Left lung (tissue), 10 donors: Measurements from ENCODE around the gene MANBA. TPM values are rescaled to one million over a fixed set of nuclear protein-coding genes. Genes with fewer than 3 reads are reported as not detected.

Source experiments
- ATAC-seq: fragments of 200-7000 bp; cut with Tn5 transposase; one replicate; pipeline ENCODE4 v1.9.1; 2020; ENCODE audit warnings: moderate library complexity
- DNase-seq, 4 donors: peaks; one replicate each; pipeline ENCODE4 v3.0.0-alpha.2; 2013 to 2020
- H3K27ac ChIP-seq, 2 donors: fragments of 200-600 bp; sonication (generic) in 1 of 2; one replicate each; pipeline versions ENCODE4 v1.5.0 to v1.8.0; 2020 to 2021
- H3K27me3 ChIP-seq, 2 donors: fragments of 200-600 bp; sonication (generic) in 1 of 2; one replicate each; pipeline versions ENCODE4 v1.5.0 to v1.8.0; 2020 to 2021
- H3K36me3 ChIP-seq, 2 donors: fragments of 200-600 bp; sonication (generic) in 1 of 2; one replicate each; pipeline versions ENCODE4 v1.5.0 to v1.8.0; 2020 to 2021
- H3K4me1 ChIP-seq, 2 donors: fragments of 200-600 bp; one replicate each; pipeline ENCODE4 v1.8.0; 2021
- H3K4me3 ChIP-seq, 2 donors: fragments of 200-600 bp; sonication (generic) in 1 of 2; one replicate each; pipeline versions ENCODE4 v1.5.0 to v1.8.0; 2020 to 2021; ENCODE audit warnings: mild to moderate bottlenecking in 1 of 2
- H3K9me3 ChIP-seq, 2 donors: fragments of 200-600 bp; sonication (generic) in 1 of 2; one replicate each; pipeline versions ENCODE4 v1.5.0 to v1.8.0; 2020 to 2021
- intact Hi-C, 2 donors: fragments of 100-400 bp; cut with DNase I; formaldehyde crosslinking; loops; one replicate each; pipeline versions ENCODE4 v1.11.2 to v1.14.2; 2022
- polyA plus RNA-seq, 6 donors: library from polyadenylated mRNA; unstranded; fragments of 120-200 nt; gene quantifications; one replicate each; pipeline ENCODE4 v1.2.1, GENCODE V29; 2013; ENCODE audit not compliant: insufficient read length in 6 of 6
- total RNA-seq, 2 donors: library from RNA; stranded (reverse); fragmentation: NEBNext Ultra II Directional; extraction: Animal tissue kit (Norgen Biotek cat#: 25700); gene quantifications; one replicate each; pipeline ENCODE4 v1.2.1, GENCODE V29; 2021
- TF ChIP-seq, protein P1 (sequence below), 2 donors: fragments of 200-600 bp; sonication (generic) in 1 of 2; IDR thresholded peaks; one replicate each; pipeline versions ENCODE4 v1.5.0 to v1.8.0; 2021; ENCODE audit warnings: antibody characterized with exemption in 2 of 2
- donor health status: DM: no; HTN: yes; CAD: no.
- donor health status: DM: no; HTN: no; CAD: no.

The MANBA gene
- total and polyA plus RNA-seq, 8 donors: 31.3 to 57.0 (median 36.4) TPM

DNA sequence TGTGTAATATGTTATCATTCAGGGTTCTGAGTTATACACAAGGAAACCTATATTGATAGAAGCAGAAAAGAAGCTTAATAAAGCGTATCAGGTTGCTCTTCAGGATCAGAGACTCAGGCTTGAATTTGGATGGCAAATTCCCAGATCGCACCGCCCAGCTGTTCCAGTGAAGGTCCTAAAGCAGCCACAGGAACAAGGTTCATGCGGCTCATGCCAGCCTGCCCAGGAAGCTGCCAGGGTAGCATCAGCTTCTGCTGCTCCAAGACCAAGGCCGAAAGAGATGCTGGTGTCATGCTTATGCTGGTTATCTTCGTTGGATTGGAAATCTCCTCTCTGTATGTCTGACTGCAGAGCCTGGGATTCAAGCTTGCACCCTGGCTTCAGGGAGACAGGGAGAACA lies 127.7 kb downstream of the MANBA start:
- no peak for ATAC-seq
- DNase-seq: no peak
- Histone ChIP-seq H3K9me3 (no peaks in the 10 kb centered on the region), H3K27ac (no peak overlapping the region), H3K27me3 (no peaks in the 10 kb centered on the region), H3K4me3 (no peak overlapping the region), H3K4me1 (no peaks in the 10 kb centered on the region), H3K36me3 (peaks cover 0 to 68% of the 10 kb centered on the region in 2 donors)
- intact Hi-C loops: no loop called here
- TF ChIP-seq, protein P1, sequence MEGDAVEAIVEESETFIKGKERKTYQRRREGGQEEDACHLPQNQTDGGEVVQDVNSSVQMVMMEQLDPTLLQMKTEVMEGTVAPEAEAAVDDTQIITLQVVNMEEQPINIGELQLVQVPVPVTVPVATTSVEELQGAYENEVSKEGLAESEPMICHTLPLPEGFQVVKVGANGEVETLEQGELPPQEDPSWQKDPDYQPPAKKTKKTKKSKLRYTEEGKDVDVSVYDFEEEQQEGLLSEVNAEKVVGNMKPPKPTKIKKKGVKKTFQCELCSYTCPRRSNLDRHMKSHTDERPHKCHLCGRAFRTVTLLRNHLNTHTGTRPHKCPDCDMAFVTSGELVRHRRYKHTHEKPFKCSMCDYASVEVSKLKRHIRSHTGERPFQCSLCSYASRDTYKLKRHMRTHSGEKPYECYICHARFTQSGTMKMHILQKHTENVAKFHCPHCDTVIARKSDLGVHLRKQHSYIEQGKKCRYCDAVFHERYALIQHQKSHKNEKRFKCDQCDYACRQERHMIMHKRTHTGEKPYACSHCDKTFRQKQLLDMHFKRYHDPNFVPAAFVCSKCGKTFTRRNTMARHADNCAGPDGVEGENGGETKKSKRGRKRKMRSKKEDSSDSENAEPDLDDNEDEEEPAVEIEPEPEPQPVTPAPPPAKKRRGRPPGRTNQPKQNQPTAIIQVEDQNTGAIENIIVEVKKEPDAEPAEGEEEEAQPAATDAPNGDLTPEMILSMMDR (IDR thresholded peaks at IDR 0.05): no peak

DNA sequence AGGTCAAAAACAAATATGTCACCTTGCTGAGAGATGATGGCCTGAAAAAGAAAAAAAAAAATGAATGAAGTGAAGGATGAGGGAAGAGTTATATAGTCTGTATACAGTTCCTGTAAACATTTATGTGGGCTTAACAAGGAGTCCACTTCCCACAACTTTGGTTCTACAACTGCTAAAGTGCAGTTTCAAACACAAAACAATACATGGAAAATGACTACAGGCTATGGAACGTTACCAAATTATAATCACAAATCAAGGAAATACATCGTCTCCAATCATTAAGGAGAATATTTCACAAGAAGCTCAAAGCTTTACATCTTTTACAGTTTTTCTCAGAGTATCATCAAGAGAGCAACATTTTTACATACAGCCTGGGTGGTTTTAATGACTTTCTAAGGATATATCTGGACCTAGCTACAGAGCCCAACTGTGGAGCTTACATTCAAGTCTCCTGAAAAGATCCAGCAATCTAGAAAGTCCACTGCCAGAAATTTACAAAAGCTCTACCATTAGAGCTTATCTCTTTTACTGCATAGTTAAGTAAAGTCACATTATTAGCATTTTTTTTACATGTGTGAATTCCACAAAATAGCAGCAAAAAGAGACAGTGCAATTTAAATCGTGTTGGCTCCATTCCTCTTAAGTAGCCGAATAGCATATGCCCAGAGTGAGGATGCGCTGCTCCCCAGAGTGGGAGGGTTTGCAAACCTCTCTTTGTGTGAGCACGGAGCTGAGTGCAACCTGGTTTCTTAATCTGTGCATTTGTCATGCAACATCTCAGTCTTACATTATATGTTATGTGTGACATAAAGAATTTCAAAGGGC lies 128.3 kb downstream of the MANBA start:
- Histone ChIP-seq H3K27ac (no peak overlapping the region), H3K27me3 (no peaks in the 10 kb centered on the region), H3K36me3 (peaks cover 0 to 62% of the 10 kb centered on the region in 2 donors), H3K4me3 (no peak overlapping the region), H3K4me1 (no peaks in the 10 kb centered on the region), H3K9me3 (no peaks in the 10 kb centered on the region)
- intact Hi-C loops: no loop called here
- TF ChIP-seq, protein P1 (IDR thresholded peaks at IDR 0.05): no peak
- DNase-seq (no peak), ATAC-seq (no peak)

DNA sequence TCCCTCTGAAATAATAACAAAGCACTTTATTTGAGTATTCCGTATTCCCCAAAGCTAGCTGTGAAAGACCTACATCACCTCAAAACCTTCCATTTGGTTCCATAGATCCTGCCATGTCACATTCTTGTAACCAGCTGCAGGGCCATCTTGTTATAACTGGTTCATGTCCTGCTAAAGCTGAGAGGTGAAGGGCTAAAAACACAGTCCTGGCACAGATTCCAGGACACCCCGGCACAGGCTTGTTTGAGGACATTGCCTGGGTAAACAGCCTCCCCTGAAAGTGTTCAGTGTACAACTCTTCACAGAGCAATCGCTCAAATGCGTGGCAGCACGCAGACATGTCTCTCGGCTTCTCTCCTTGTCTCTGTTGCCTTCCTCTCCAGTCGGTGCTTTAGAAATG lies 129.2 kb downstream of the MANBA start:
- no peak overlapping the region for H3K27ac ChIP-seq
- H3K36me3 ChIP-seq: peaks cover 0 to 54% of the 10 kb centered on the region in 2 donors
- H3K9me3 ChIP-seq: no peaks in the 10 kb centered on the region
- H3K27me3 ChIP-seq: no peaks in the 10 kb centered on the region
- intact Hi-C loops: no loop called here
- DNase-seq (no peak), ATAC-seq (no peak)
- no peaks in the 10 kb centered on the region for H3K4me1 ChIP-seq
- H3K4me3 ChIP-seq: no peak overlapping the region
- TF ChIP-seq, protein P1 (IDR thresholded peaks at IDR 0.05): no peak

DNA sequence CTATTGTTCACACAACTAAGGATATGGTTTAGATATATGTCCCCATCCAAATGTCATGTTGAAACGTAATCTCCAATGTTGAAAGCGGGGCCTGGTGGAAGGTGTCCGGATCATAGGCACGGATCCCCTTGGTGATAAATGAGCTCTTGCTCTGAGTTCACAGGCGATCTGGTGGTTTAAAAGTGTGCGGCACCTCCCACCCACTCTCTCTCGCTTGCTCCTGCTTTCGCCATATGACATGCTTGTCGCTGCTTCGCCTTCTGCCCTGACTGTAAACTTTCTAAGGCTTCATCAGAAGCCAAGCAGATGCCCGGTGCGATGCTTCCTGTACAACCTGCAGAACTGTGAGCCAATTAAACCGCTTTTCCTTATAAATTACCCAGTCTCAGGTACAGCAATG lies 131.1 kb downstream of the MANBA start:
- no peak overlapping the region for H3K27ac ChIP-seq
- H3K36me3 ChIP-seq: peaks cover 0 to 40% of the 10 kb centered on the region in 2 donors
- H3K9me3 ChIP-seq: no peaks in the 10 kb centered on the region
- peaks cover 0 to 5% of the 10 kb centered on the region in 2 donors for H3K4me1 ChIP-seq
- intact Hi-C loops: loop anchor here in 1 of 2 donors (10.0 kb wide), 2 partner anchors 185 to 375 kb away; no protein-coding TSS in a partner anchor
- ATAC-seq: no peak
- TF ChIP-seq, protein P1 (IDR thresholded peaks at IDR 0.05): no peak
- H3K27me3 ChIP-seq: no peaks in the 10 kb centered on the region
- no peak for DNase-seq
- no peak overlapping the region for H3K4me3 ChIP-seq

DNA sequence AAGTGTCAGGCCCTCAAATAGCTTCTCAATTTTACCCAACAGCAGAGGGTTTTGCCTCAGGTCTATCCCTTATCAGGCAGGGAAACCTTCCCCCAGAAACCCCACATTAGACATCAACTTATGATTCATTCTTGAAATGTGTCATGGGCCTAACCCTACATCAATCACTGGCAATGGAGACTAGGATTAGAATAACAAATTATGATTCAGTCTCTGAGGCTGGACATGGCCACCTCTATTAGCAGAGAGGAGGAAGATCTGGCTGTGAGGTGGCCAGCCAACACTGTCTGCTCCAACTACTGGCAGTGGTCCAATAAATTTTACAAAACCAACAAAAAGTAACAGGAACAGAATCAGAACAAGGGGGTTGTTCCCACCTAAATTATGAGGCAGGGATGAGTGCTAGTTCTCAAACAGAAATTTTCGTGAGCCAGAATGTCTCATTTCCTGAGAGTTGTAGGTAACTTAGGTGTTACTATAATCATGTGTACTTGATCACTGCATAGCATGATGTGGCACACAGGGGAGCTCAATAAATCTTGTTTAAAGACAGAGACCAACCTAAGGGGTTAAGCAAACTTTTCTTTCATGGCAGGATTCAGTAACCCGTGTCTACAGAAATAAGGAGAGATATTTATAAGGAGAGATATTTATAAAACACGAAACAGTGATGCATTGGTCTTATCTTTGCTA lies 132.8 kb downstream of the MANBA start:
- no peaks in the 10 kb centered on the region for H3K27me3 ChIP-seq
- intact Hi-C loops: loop anchor here in 1 of 2 donors (10.0 kb wide), 2 partner anchors 183 to 377 kb away; no protein-coding TSS in a partner anchor
- DNase-seq (no peak), ATAC-seq (peak; percentile 31)
- TF ChIP-seq, protein P1 (IDR thresholded peaks at IDR 0.05): no peak
- no peaks in the 10 kb centered on the region for H3K9me3 ChIP-seq
- peaks cover 0 to 23% of the 10 kb centered on the region in 2 donors for H3K36me3 ChIP-seq
- H3K4me3 ChIP-seq: no peak overlapping the region
- H3K4me1 ChIP-seq: peaks cover 0 to 5% of the 10 kb centered on the region in 2 donors
- no peak overlapping the region for H3K27ac ChIP-seq
